RWPE2 (cell line): ENCODE results near the gene FUT2.
"Not testable (repeated sequence)": the region's sequence is repeated elsewhere in the genome, so short reads cannot be mapped to it uniquely, and the experiment has no call there.

Experiments
- ATAC-seq: fragments of 200-7000 bp; cut with Tn5 transposase; 3 replicates; pipeline ENCODE4 v1.9.1; 2021; ENCODE audit warnings: low read depth
- DNase-seq: peaks from one replicate; pipeline ENCODE4 v3.0.0-alpha.2; 2020; ENCODE audit warnings: low spot score
- H3K27ac ChIP-seq: fragments of 450-650 bp; 2 replicates; pipeline ENCODE4 v1.5.1; 2017; ENCODE audit warnings: mild to moderate bottlenecking; ENCODE audit not compliant: poor library complexity, severe bottlenecking
- H3K27me3 ChIP-seq: fragments of 250-450 bp; sonication (Bioruptor Pico); 2 replicates; pipeline ENCODE4 v1.5.1; 2021; ENCODE audit warnings: mild to moderate bottlenecking, moderate library complexity; ENCODE audit not compliant: insufficient read depth, poor library complexity, severe bottlenecking
- H3K36me3 ChIP-seq: fragments of 250-450 bp; sonication (Bioruptor Pico); 2 replicates; pipeline ENCODE4 v1.5.1; 2020; ENCODE audit warnings: low read depth, mild to moderate bottlenecking, moderate library complexity
- H3K4me1 ChIP-seq: fragments of 250-450 bp; sonication (Bioruptor Pico); 2 replicates; pipeline ENCODE4 v1.5.1; 2021; ENCODE audit warnings: mild to moderate bottlenecking, moderate library complexity; ENCODE audit not compliant: insufficient read depth, poor library complexity, severe bottlenecking
- H3K4me3 ChIP-seq: fragments of 250-450 bp; sonication (Bioruptor Pico); 2 replicates; pipeline ENCODE4 v1.5.1; 2021; ENCODE audit warnings: mild to moderate bottlenecking, moderate library complexity; ENCODE audit not compliant: severe bottlenecking
- H3K9me3 ChIP-seq: fragments of 250-450 bp; sonication (Bioruptor Pico); 2 replicates; pipeline ENCODE4 v1.5.1; 2021; ENCODE audit warnings: mild to moderate bottlenecking, moderate library complexity; ENCODE audit not compliant: severe bottlenecking
- CTCF ChIP-seq: fragments of 450-650 bp; IDR thresholded peaks from one replicate; pipeline ENCODE4 v1.5.1; 2017; ENCODE audit warnings: mild to moderate bottlenecking, moderate library complexity; ENCODE audit not compliant: poor library complexity, severe bottlenecking

Gene FUT2

DNA sequence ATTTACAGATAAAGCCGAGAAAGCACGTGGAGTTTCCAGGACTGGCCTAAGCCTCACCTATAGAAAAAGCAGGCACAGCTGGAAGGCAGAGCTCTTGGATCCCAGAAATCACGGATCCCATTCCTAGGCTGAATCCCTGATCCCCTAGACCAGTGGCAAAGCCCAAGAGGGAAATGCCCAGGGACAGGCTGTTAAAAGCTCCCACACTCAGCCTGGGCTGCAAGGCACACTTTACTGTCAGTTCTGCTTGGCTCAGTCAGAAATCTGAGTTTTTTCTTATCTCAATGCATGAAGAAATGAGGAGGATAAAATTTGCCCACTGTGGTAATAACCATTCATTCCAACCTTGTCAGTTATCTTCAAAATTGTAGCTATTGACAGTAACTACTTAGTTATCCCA lies 8.0 kb upstream of the FUT2 start:
- Histone ChIP-seq H3K36me3 (no peaks in the 10 kb centered on the region), H3K27ac (no peak overlapping the region), H3K4me3 (no peak overlapping the region), H3K4me1 (peaks cover 3% of the 10 kb centered on the region), H3K9me3 (no peaks in the 10 kb centered on the region), H3K27me3 (no peaks in the 10 kb centered on the region)
- no peak for TF ChIP-seq CTCF
- ATAC-seq = no peak
- DNase-seq = no peak

DNA sequence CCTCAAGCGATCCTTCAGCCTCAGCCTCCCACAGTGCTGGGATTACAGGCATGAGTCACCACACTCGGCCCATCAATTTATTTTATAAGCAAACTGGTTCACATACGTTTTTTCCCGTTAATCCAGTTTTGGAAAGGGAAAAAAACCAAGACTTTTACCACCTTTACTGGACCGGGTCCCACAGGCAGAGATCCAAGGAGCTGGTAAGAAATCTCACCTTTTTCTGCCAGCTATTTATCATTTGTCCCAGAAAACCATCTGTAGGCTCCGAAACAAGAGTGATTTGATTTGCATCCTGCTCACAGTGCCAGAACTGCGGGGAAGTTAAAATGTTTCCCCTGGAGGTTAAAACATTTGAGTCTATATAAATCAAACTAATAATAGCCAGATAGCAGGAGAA lies 6.3 kb upstream of the FUT2 start:
- no peaks in the 10 kb centered on the region for H3K9me3 ChIP-seq
- H3K27me3 ChIP-seq = no peaks in the 10 kb centered on the region
- peaks cover 3% of the 10 kb centered on the region for H3K4me1 ChIP-seq
- no peak overlapping the region for H3K4me3 ChIP-seq
- TF ChIP-seq CTCF = no peak
- H3K27ac ChIP-seq = no peak overlapping the region
- ATAC-seq = no peak
- no peak for DNase-seq
- no peaks in the 10 kb centered on the region for H3K36me3 ChIP-seq

- H3K36me3 ChIP-seq, H3K4me1 ChIP-seq, H3K27ac ChIP-seq, H3K27me3 ChIP-seq, H3K9me3 ChIP-seq, ATAC-seq, DNase-seq, H3K4me3 ChIP-seq: not testable (repeated sequence)
Observed at GRCh38 chr19:48693629-48694028, 2.1 kb upstream of the FUT2 start.

GRCh38 chr19:48696353-48697010 lies 711 bp downstream of the FUT2 start:
- Histone ChIP-seq H3K36me3 (no peaks in the 10 kb centered on the region), H3K9me3 (no peaks in the 10 kb centered on the region), H3K4me3 (peak overlapping the region; percentile 9), H3K4me1 (peaks cover 7% of the 10 kb centered on the region), H3K27me3 (no peaks in the 10 kb centered on the region), H3K27ac (no peak overlapping the region)
- no peak for TF ChIP-seq CTCF
- DNase-seq (no peak), ATAC-seq (peak; percentile 38)

DNA sequence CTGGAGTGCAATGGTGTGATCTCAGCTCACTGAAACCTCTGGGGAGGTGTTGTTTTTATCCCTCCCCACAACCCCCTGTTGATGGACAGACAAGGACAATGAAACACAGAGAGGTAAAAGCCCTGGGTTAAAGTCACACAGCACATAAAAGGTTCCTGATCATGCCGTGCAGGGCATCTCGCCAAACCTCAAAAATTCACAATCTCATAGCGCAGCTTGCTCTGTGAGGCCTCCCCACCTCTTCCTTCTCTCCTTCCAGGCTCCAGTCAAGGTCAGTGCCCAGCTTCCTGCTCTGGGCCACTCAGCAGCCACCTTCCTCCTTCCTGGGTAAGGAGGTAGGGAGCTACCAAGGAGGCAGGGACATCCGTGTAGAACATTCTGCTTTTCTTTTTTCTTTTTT lies 2.3 kb downstream of the FUT2 start:
- ATAC-seq (peak; percentile 45; the same call in 2 of the 3 replicates), DNase-seq (no peak)
- H3K9me3 ChIP-seq = no peaks in the 10 kb centered on the region
- TF ChIP-seq CTCF = no peak
- no peak overlapping the region for H3K4me3 ChIP-seq
- H3K27me3 ChIP-seq = no peaks in the 10 kb centered on the region
- H3K4me1 ChIP-seq = peaks cover 7% of the 10 kb centered on the region
- no peak overlapping the region for H3K27ac ChIP-seq
- no peaks in the 10 kb centered on the region for H3K36me3 ChIP-seq
